CD1c-positive myeloid dendritic cell (primary cell): Measurements from ENCODE around the gene DPPA4.
"Not testable (repeated sequence)": the region's sequence is repeated elsewhere in the genome, so short reads cannot be mapped to it uniquely, and the experiment has no call there.

Experiments
- DNase-seq: peaks from one replicate; pipeline ENCODE4 v3.0.0-alpha.2; 2016; ENCODE audit errors: extremely low spot score

The DPPA4 gene, protein sequence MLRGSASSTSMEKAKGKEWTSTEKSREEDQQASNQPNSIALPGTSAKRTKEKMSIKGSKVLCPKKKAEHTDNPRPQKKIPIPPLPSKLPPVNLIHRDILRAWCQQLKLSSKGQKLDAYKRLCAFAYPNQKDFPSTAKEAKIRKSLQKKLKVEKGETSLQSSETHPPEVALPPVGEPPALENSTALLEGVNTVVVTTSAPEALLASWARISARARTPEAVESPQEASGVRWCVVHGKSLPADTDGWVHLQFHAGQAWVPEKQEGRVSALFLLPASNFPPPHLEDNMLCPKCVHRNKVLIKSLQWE

DNA sequence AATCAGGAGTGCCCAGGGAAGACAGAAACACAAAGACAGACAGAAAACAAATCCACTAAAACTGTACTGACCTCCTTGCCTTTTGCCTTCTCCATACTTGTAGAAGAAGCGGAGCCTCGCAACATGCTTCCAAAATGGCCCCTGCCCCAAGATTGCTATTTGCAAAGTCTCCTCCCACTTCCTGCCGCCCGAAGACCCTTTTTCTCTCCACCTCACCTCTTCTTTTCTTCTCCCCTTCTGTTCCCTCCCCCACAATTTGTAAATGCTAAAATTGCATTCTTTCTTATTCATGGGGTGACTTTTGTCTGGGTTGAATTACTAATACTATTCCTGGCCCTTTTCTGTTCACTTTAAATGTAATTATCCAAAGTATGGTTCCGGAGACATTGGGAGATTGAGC lies at the start of gene DPPA4:
DPPA4 (minus strand) TSS at position 154 of the 400 bp plus-strand sequence; CDS start at position 125, 29 bp downstream.
- no peak for DNase-seq

DNA sequence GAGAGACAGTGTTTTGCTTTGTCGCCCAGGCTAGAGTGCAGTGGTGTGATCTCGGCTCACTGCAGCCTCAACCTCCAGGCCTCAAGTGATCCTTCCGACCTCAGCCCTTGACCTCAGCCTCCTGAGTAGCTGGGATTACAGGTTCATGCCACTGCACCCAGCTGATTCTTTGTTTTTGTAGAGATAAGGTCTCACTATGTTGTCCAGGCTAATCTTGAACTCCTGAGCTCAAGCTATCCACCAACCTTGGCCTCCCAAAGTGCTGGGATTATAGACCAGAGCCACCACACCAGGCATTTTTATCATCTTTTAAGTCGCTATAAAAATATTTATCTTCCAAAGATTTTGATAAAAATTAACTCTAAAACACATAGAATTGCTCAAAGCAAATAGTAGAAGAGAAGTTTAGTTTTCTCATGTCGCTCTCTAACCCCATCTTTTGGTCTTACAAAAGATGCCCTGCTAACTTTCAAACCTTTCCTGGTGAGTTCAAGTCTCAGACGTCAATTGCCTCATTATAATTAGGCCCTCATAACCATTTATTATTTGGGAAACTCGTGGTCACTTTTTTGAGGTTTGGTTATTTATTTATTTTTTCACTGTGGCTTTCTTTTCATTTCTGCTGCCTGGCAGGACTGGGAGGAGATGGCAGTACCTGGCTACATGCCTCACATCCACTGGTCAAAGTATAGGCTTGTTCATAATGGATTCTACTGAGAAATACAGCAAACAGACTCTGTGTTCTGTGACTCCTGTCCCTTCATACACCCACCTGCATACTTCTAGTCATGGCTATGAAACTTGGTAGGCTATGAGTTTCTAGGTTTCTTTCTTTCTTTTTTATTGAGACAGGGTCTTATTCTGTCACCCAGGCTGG lies 48.3 kb upstream of the DPPA4 start:
- DNase-seq: no peak

DNA sequence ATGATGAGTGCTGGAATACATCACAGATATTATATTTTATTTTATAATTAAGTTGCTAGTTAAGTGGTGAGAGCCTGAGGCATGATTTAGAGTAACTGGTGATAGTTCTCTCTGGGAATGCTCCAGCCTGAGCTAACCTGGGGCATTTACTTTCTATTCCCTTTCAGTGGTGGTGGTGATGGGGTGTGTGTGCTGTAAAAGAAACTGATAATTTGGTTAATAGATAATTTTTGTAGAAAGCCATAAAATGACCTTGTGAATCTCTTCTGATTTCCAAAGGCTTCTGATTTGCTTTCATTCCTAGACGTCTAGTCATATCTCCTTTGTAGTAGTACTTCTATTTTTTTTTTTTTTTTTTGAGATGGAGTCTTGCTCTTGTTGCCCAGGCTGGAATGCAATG lies 46.8 kb upstream of the DPPA4 start:
- DNase-seq: no peak

DNA sequence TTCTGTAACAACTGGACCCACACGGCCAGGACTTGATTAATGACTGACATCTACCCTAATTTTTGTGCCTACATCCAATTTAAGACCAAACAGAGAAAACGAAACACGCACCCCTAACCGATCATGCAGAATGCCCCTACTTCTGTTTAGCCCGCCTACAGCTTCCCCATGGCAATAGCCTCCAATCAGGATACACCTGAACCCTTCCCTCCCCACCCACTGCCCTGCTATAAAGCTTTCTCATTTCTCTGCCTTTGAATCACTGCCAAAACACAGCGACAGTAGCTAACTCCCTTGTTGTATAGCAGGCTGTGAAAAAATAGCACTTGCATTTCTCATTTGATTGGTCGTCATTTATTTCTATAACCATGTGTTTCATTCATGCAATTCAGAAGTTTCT lies 45.2 kb upstream of the DPPA4 start:
- no peak for DNase-seq

DNA sequence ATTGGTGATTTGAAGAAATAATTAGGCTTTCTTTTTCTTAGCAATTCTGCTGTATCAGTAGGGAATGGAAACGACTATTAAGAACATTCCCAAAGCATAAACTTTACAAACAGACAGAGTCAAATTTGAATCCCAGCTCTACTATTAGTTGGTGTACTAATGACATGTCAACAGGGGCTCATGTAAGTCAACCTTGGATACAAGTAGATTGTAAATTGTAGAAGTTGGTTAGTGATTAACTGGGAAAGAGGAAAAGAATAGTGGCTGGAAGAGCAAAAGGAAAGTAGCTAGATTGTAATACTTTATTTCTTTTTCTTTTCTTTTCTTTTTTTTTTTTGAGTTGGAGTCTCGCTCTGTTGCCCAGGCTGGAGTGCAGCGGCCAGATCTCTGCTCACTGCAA lies 38.6 kb upstream of the DPPA4 start:
- no peak for DNase-seq

DNA sequence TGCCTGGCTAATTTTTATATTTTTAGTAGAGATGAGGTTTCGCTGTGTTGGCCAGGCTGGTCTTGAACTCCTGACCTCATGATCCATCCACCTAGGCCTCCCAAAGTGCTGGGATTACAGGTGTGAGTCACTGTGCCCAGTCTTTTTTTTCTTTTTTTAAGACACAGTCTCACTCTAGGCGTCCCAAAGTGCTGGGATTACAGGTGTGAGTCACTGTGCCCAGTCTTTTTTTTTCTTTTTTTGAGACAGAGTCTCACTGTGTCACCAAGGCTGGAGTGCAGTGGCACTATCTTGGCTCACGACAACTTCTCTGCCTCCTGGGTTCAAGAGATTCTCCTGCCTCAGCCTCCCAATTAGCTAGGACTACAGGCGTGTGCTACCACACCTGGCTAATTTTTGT lies 37.1 kb upstream of the DPPA4 start:
- DNase-seq: not testable (repeated sequence)

DNA sequence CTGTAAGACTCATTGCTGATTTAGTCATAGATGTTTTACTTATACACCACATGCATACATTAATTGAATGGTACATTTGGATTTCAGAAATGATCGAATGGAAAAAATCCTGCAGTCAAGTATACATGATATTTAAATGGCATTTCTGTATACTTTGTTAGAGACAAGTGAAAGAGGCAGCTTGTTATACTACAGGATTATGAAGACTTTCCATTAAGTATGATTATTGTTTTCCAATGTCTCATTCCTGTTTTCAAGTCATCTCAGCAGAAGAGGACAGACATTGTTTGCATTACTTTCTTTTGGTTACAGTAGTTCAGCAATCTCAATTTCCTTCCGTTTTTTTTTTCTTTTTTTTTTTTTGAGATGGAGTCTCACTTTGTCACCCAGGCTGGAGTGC lies 36.6 kb upstream of the DPPA4 start:
- DNase-seq: no peak

DNA sequence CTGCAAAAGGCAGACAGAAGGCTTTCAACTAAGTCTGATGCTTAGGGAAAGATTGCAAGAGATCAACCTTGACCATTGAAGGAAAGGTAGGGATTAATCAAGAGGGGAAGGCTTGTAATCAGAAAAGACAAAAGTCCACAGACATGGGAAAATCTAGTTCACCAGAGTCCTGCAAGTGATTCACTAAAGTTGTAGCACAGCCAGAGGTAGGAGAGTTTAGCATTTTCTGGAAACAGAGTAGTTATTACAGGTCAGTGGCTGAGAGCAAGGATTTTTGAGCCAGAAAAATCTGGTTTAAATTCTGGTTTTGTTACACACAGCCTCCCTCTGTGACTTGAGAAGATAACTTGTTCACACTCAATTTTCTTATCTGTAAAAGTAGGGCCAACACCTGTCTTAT lies 35.3 kb upstream of the DPPA4 start:
- no peak for DNase-seq

DNA sequence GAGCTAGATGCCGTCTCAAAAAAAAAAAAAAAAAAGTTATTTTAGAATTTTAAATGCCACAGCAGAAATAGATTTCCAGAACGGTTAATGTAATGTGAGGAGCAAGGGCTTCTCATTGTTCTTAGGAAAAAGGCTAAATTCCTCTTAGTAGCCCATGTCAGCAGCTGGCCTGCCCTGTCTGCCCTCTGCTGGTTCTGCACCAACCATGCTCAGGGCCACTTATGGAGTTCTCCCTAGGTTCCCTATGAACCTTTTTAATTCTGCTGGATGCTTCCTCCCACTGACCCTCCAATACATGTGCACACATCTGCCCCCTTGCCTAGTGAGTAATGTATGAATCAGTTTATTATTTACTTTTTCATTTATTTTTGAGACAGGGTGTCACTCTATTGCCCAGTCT lies 32.2 kb upstream of the DPPA4 start:
- DNase-seq: no peak

DNA sequence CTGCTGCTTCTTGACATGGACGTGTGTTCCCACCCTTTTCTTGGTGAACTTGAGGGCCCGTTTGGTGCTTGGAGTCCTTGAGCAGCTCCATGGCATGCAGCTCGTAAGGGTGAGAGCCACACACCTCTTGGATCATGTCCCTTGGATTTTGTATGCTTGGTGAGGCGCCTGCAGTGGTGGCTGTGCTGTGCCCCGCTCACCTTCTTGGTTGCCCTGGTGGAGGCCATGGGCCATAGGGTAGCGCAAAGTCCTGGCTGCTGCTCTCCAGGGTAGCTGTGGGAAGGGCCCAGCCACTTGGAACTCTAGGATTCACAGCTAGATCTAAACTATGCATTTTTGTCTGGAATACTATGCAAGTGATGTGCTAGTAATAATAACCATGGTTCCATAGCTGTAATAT lies 26.7 kb upstream of the DPPA4 start:
- DNase-seq: no peak

DNA sequence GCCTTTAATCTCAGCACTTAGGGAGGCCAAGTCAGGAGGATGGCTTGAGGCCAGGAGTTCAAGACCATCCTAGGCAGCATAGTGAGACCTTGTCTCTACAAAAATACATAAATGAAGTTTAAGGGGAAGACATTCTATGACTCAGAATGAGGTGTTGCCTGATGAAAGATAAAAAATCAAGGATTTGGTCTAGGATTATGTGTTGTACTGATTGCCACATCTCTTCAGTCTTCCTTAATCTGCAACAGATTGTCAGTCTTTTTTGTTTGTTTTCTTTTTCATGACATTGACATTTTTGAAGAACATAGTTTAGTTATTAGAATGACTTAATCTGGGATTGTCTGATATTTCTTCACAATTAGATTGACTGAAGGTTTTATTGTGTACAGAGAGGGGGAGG lies 26.3 kb upstream of the DPPA4 start:
- no peak for DNase-seq

DNA sequence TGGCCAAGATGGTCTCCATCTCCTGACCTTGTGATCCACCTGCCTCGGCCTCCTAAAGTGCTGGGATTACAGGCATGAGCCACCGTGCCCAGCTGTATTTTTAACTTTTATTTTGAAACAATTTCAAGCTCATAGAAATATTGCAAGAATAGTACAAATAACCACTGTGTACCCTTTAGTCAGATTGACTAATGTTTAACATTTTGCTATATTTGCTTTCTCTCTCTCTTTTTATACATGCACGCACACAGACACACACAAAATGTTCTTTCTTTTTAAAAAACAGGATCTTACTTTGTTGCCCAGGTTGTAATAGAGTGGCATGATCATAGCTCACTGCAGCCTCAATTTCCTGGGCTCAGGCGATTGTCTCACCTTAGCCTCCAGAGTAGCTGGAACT lies 25.5 kb upstream of the DPPA4 start:
- no peak for DNase-seq

DNA sequence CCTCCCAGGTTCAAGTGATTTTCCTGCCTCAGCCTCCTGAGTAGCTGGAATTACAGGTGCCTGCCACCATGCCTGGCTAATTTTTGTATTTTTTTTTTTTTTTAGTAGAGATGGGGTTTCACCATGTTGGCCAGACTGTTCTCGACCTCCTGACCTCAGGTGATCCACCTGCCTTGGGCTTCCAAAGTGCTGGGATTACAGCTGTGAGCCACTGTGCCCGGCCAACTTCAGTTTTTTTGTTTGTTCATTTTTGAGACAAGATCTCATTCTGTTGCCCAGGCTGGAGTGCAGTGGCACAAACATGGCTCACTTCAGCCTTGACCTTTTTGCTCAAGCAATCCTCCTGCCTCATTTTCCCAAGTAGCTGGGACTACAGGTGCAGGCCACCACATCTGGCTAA lies 21.5 kb upstream of the DPPA4 start:
- DNase-seq: not testable (repeated sequence)

DNA sequence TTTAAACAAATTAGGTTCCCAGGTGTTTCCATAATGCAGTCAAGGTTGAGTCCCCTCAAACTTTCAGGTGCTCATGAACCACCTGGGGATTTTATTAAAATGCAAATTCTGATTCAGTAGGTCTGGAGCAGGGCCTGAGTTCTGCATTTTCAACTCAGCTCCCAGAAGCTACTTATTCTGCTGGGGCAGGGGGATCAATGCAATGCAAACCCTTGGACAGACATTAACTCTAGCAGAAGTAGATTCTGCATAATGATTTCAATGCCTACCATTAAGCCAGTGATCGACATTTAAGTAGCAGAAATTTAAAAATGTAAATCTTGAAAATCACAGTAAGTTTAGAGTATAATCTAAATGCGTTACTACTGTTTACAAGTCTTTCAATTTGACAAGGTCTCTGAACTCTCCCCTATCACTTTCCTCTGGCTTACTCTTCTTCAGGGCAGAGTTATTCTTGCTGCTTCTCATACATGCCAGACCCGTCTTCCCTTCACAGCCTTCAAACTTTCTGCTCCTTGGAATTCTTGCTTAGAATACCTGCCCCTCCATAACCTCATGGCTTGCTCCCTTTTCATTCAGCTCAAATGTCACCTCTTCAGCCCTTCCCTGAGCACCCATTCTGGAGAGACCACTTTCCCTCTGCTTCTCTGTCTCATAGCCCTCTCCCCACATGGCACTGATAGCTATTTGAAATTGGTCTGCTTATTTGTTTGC lies 19.3 kb upstream of the DPPA4 start:
- no peak for DNase-seq

DNA sequence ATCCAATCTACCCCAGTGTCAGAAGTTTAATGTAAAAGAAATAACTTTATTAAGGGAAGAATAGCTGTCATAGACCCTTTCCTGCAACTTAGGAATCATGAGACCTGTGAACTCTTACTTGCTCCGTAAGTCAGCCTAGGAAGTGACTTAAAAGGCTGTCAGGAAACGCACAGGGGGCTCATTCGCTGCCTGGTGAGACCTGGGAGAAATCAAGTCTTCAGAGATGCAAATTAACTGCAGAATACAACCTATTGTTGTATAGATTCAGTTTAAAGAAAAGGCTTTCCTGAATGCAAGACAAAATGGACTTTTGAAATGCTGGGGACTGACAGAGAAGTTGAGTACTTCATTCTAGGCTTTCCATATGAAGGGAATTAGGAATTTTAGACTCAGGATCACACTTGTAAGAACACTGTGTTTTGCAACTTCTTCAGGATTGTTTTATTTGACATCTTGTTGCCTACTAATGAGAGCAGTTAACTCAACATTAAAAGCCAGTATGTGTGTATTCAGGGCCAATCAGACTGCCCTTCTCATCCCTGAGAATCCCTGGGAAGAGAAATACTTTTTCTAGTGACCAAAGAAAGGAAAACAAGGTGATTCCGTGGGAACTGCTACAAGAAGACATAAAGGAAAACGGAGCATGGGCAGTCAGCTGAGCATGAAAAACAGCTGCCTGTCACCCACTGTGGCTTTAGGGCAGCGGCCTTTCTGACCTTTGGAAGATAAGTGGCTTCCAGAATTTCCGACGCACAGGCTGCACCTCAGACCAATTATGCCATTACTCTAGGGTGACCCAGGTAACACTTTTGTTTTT lies 18.5 kb upstream of the DPPA4 start:
- no peak for DNase-seq

DNA sequence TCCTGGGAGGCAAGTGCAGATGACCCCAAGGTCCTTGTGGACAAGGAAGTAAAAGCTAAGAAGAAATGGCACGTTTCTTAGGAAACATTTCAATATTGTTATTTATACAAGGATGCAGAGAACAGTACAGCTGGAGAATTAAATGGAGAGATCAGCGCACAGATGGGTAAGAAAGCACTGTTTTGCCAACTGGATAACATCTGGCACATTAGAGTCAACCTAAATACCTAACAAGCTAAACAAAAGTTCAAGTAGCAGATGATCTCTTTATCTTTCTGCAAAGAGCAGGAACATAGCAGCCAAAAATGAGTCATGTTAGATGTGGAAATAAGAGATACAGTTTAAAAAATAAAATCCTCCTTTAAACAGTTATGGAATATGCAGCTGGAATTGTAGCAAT lies 15.7 kb upstream of the DPPA4 start:
- no peak for DNase-seq

DNA sequence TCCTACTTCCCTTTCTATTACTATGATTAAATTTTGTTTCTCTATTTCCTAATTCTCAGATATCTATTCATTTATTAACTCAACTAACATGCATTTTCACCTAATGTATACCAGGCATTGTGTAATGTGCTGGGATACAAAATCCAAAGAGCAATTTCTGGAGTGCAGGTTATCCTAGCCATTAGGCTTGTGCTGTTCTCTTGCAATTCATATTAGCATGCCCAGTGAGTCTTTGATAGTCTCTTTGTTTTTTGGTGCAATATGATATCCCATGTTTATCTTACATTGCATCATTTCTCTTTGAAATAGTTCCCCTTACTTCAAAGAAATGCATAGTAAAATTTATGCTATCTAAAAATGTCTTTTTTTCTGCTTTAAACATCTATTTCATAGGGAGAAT lies 13.9 kb upstream of the DPPA4 start:
- DNase-seq: no peak

DNA sequence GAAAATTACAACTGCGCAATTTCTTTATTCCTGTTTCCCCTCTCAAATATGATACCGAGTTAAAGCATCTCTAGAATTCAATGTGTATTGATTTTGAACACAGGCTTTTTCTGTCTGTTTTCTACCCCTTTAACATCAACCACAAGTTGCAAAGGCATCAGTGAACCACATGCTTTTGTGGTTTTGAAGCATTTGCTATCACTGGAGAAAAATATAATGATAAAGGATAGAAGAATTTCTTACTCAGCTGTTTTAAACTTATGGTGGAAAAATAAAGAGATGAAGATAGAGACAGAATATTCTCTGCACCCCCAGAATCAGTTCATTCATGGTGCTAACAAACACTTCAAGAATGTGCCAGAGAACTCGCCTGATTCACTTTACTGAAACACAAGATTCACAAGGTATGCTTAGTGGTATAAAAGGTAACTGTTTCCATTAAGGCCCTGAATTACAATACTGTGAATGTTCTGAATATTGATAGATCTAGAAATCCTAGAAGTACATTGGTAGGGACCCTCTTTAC lies 9.5 kb upstream of the DPPA4 start:
- DNase-seq: no peak

DNA sequence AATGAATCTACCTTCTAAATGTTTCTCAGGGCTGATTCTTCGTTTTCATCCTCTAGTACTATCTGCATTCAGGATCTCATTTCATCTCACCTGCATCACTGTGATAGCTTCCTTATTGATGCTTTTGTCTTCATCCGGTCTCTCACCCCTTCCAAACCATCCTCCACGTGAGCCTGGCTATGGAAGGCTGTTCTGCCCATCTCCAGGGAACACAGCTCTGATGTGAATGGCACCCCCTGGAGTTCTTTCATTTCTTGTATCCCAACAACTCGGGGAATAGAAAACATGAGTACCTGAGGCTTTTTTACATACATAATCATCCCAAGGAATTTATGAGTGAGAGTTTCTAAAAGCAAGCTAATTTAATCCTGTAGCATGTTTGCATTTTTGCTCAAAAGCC lies 8.8 kb upstream of the DPPA4 start:
- no peak for DNase-seq

DNA sequence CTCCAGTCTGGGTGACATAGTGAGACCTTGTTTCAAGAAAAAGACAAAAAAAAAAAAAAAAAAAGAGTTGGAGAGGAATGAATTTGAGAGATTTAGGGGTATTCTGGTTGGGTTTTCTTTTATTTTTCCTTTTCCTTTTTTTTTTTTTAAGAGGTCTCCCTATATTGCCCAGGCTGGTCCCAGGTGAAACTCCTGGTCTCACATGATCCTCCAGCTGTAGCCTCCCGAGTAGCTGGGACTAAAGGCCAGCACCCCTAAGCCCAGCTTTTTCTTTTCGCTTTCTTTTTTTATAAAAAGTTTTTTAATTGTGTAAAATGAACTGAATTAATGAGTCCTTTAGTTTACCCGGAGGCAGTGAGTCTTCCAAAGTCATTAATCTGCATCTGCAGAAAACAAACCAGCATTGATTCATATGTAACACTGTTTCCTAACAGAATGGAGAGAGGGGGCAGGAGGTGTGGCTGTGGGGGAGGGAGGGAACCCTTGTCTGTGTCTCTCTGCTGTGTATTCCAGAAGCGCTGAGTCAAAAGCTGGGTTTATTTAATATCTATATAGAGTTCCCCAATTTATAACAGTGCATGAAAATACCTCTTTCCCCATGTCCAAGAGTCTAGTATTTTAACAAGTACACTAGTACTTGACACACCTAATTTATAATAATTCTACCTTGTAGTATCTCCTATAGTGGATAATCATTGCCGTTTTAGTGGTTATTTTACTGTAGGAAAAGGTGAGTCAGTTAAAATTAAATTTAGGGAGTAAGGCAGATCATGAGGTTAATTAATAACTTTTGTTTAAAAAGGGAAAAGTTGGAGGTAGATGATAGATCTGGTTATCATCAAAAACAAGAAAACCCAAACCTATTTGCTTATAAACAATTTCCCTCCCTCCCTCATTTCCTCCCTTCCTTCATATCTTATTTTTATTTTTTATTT lies 2.6 kb upstream of the DPPA4 start:
- no peak for DNase-seq
